HepG2 (cell line): ENCODE measurements around the gene KISS1R. TPM values are rescaled to one million over a fixed set of nuclear protein-coding genes. Genes with fewer than 3 reads are reported as not detected.

Experiments
- ATAC-seq: fragments of 200-7000 bp; cut with Tn5 transposase; 3 replicates; pipeline ENCODE4 v1.9.1; 2020; ENCODE audit warnings: mild to moderate bottlenecking, moderate library complexity
- BruUV-seq: library from RNA; stranded (reverse); fragments of 400-500 nt; replicated peaks from 2 replicates; lab custom pipeline; 2021; lab: Mats Ljungman, UMichigan
- CTCF ChIA-PET: fragments of 300-600 bp; formaldehyde crosslinking; extraction: SDS; loops from one replicate; lab custom pipeline; 2021; ENCODE audit warnings: low total read pairs, inconsistent platforms, low intra/inter-chr PET ratio; lab: Yijun Ruan, JAX
- POLR2A ChIA-PET: fragments of 350-600 bp; sonication (Branson Sonifier 250); formaldehyde crosslinking; loops from one replicate; lab custom pipeline; 2020; ENCODE audit warnings: antibody characterized with exemption, inconsistent platforms; lab: Yijun Ruan, JAX
- DNase-seq: peaks from one replicate; pipeline ENCODE4 v3.0.0-alpha.2; 2015; ENCODE audit warnings: low spot score
- FAIRE-seq: peaks from 3 replicates; lab custom pipeline; 2011; peaks lifted over from hg19 to GRCh38; lab: Jason Lieb, UNC
- H2AFZ ChIP-seq: one replicate; pipeline ENCODE4 v1.6.1; 2011; ENCODE audit warnings: low read length, inconsistent platforms
- H3K27ac ChIP-seq: fragments of 300-600 bp; 3 replicates; pipeline ENCODE4 v1.8.0; 2011; ENCODE audit warnings: mixed run types, mild to moderate bottlenecking, mixed read lengths, low read length, inconsistent platforms; ENCODE audit not compliant: insufficient read depth; ENCODE audit errors: extremely low read length
- H3K27me3 ChIP-seq, 2 experiments: fragments of 200-600 bp in 1 of 2; 2 replicates in 1 of 2; 3 replicates in 1 of 2; pipeline versions ENCODE4 v1.6.0 to v1.8.0; 2011; ENCODE audit warnings: low read length in 2 of 2, mild to moderate bottlenecking in 2 of 2, moderate library complexity in 2 of 2, inconsistent platforms in 1 of 2; ENCODE audit not compliant: insufficient read depth in 2 of 2, control insufficient read depth in 1 of 2
- H3K36me3 ChIP-seq, 2 experiments: fragments of 200-600 bp in 1 of 2; replicated peaks in 1 of 2; 2 replicates in 1 of 2; 3 replicates in 1 of 2; pipeline versions ENCODE4 v1.5.1 to v1.8.0; 2011; ENCODE audit warnings: low read length in 2 of 2, inconsistent platforms in 1 of 2; ENCODE audit not compliant: insufficient read depth in 2 of 2, control insufficient read depth in 1 of 2
- H3K4me1 ChIP-seq: 2 replicates; pipeline ENCODE4 v1.5.1; 2012; ENCODE audit warnings: low read length, inconsistent platforms; ENCODE audit not compliant: insufficient read depth
- H3K4me2 ChIP-seq: 2 replicates; pipeline ENCODE4 v1.6.0; 2011; ENCODE audit warnings: low read depth, low read length, inconsistent platforms
- H3K4me3 ChIP-seq, 3 experiments: fragments of 200-600 bp in 1 of 3; sonication (generic), shearing (Covaris generic) in 1 of 3; replicated peaks in 1 of 3; 2 replicates each; pipeline ENCODE4 v1.5.1; 2011 to 2016; ENCODE audit warnings: low read length in 3 of 3, inconsistent platforms in 2 of 3, low read depth in 2 of 3, mild to moderate bottlenecking in 2 of 3, control low read depth in 1 of 3, mixed read lengths in 1 of 3; ENCODE audit not compliant: insufficient read depth in 1 of 3
- H3K79me2 ChIP-seq: one replicate; pipeline ENCODE4 v1.6.1; 2011; ENCODE audit warnings: low read length, inconsistent platforms; ENCODE audit not compliant: insufficient read depth
- H3K9ac ChIP-seq: 2 replicates; pipeline ENCODE4 v1.6.0; 2011; ENCODE audit warnings: mild to moderate bottlenecking, low read depth, low read length, inconsistent platforms; ENCODE audit not compliant: insufficient read depth
- H3K9me3 ChIP-seq: 2 replicates; pipeline ENCODE4 v1.5.1; 2012; ENCODE audit warnings: mild to moderate bottlenecking, low read length
- H4K20me1 ChIP-seq: 2 replicates; pipeline ENCODE4 v1.6.0; 2011; ENCODE audit warnings: inconsistent platforms, mild to moderate bottlenecking, low read length, moderate library complexity; ENCODE audit not compliant: insufficient read depth
- HNRNPK ChIP-seq: fragments of 200-400 bp; formaldehyde crosslinking; IDR thresholded peaks from 2 replicates; pipeline ENCODE4 v1.6.1; 2018; ENCODE audit warnings: low read length, low read depth, moderate library complexity, mild to moderate bottlenecking; ENCODE audit not compliant: poor library complexity, severe bottlenecking
- KDM6A ChIP-seq: IDR thresholded peaks from 2 replicates; pipeline ENCODE4 v1.6.1; 2016; ENCODE audit warnings: low read depth
- MAZ ChIP-seq, 2 experiments: sonication (generic) in 1 of 2; formaldehyde crosslinking in 1 of 2; IDR thresholded peaks; 2 replicates each; pipeline versions ENCODE4 v1.5.0 to v1.6.1; 2012 to 2020; ENCODE audit warnings: low read depth in 2 of 2, mild to moderate bottlenecking in 2 of 2, borderline replicate concordance in 1 of 2, improper control_type of control experiment in 1 of 2, low read length in 1 of 2, missing genetic modification reagents in 1 of 2, moderate library complexity in 1 of 2
- MYNN ChIP-seq: sonication (generic); formaldehyde crosslinking; IDR thresholded peaks from 2 replicates; pipeline ENCODE4 v1.4.0; 2020; ENCODE audit warnings: mild to moderate bottlenecking, low read depth, missing genetic modification reagents
- NFRKB ChIP-seq: fragments of 450-650 bp; IDR thresholded peaks from 2 replicates; pipeline ENCODE4 v1.6.1; 2017
- RFX1 ChIP-seq: fragments of 450-650 bp; IDR thresholded peaks from 2 replicates; pipeline ENCODE4 v1.6.1; 2017
- SOX5 ChIP-seq: IDR thresholded peaks from 2 replicates; pipeline ENCODE4 v1.6.1; 2016; ENCODE audit warnings: borderline replicate concordance
- SOX6 ChIP-seq, 2 experiments: fragments of 450-650 bp in 1 of 2; sonication (generic) in 1 of 2; formaldehyde crosslinking in 1 of 2; IDR thresholded peaks; 2 replicates each; pipeline versions ENCODE4 v1.4.0 to v1.6.1; 2017 to 2020; ENCODE audit warnings: antibody characterized with exemption in 1 of 2, mild to moderate bottlenecking in 1 of 2, missing genetic modification reagents in 1 of 2
- TEAD2 ChIP-seq: sonication (generic); formaldehyde crosslinking; IDR thresholded peaks from 2 replicates; pipeline ENCODE4 v1.9.0; 2021; ENCODE audit warnings: missing genetic modification reagents
- ZBTB38 ChIP-seq: sonication (generic); formaldehyde crosslinking; IDR thresholded peaks from 2 replicates; pipeline ENCODE4 v1.5.1; 2020; ENCODE audit warnings: mild to moderate bottlenecking, missing genetic modification reagents
- WGBS: methylation state at CpG from one replicate; pipeline ENCODE4 v1.1.6; 2017; ENCODE audit warnings: low lambda C conversion rate; 5-methylcytosine and 5-hydroxymethylcytosine counted together
- in situ Hi-C: cut with HindIII; loops from 2 replicates; pipeline ENCODE4 v1.10.0; 2017; ENCODE audit warnings: low pct_unique_long_range_greater_than_20kb; ENCODE audit not compliant: extremely low pct_ligation_motif_present
- intact Hi-C: fragments of 100-400 bp; cut with micrococcal nuclease; formaldehyde crosslinking; loops from one replicate; pipeline ENCODE4 v1.10.0; 2022; ENCODE audit not compliant: unreplicated experiment
- polyA plus RNA-seq, 8 experiments: library from polyadenylated mRNA; depleted of rRNA in 3 of 8; stranded (reverse) in 7 of 8; unstranded in 1 of 8; fragments of >200 nt; fragmentation: Illumina TruSeq in 4 of 8; extraction: Trizol in 4 of 8; gene quantifications; 2 replicates each; pipeline versions ENCODE4 v1.2.1 to v1.2.3, GENCODE V29; 2011 to 2016; ENCODE audit warnings: low read depth in 4 of 8, missing spikeins in 1 of 8, mixed read lengths in 1 of 8; ENCODE audit not compliant: insufficient read depth in 1 of 8
- total RNA-seq, 5 experiments: library from RNA; depleted of rRNA; stranded (reverse); fragments of >200 nt; fragmentation: Illumina TruSeq; extraction: Trizol; gene quantifications; 2 replicates each; pipeline ENCODE4 v1.2.3, GENCODE V29; 2016; ENCODE audit warnings: low read depth in 1 of 5

Gene KISS1R
- total and polyA plus RNA-seq, 2 of the 13 experiments (the other 11 are each of a cell fraction or from before 2014, with no cell fraction given), result 1.1 to 10.2 TPM

GRCh38 chr19:870963-871401 lies 46.2 kb upstream of the KISS1R start:
- H3K4me2 ChIP-seq, result no peak overlapping the region
- H3K9me3 ChIP-seq, result no peaks in the 10 kb centered on the region
- ATAC-seq (no peak), DNase-seq (no peak), FAIRE-seq (no peak)
- H3K4me3 ChIP-seq, result no peak overlapping the region
- intact Hi-C loops, result no loop called here
- TF ChIP-seq SOX5 (no peak), KDM6A (CRISPR knock-in tag) (no peak), MYNN (CRISPR knock-in tag) (0 out of 2 replicates have a peak, but pooled peaks have one; percentile 15)
- H4K20me1 ChIP-seq, result no peaks in the 10 kb centered on the region
- peaks cover 3 to 12% of the 10 kb centered on the region in 2 experiments; a peak in 3 of 5 replicates for H3K36me3 ChIP-seq
- POLR2A ChIA-PET, result no interaction called here
- no peak overlapping the region for H2AFZ ChIP-seq
- CTCF ChIA-PET, result no interaction called here
- 97% methylated on average over 17 of the region's 28 CpGs for WGBS
- BruUV-seq, result no TSS peak
- peak overlapping the region; percentile 40 for H3K27ac ChIP-seq
- no peaks in the 10 kb centered on the region for H3K4me1 ChIP-seq
- H3K79me2 ChIP-seq, result no peaks in the 10 kb centered on the region
- in situ Hi-C loops, result no loop called here
- H3K27me3 ChIP-seq, result no peaks in the 10 kb centered on the region
- no peak overlapping the region for H3K9ac ChIP-seq

- intact Hi-C loops (no loop called here), in situ Hi-C loops (no loop called here)
- ChIA-PET POLR2A (no interaction called here), CTCF (no interaction called here)
- H3K79me2 ChIP-seq, result no peaks in the 10 kb centered on the region
- no peaks in the 10 kb centered on the region for H3K4me1 ChIP-seq
- H3K27me3 ChIP-seq, result no peaks in the 10 kb centered on the region
- ATAC-seq, result peak; percentile 66
- H3K9ac ChIP-seq, result no peak overlapping the region
- H3K27ac ChIP-seq, result peak overlapping the region; percentile 40
- H3K36me3 ChIP-seq, result peaks cover 5 to 12% of the 10 kb centered on the region in 2 experiments; a peak in 3 of 5 replicates
- H3K4me2 ChIP-seq, result no peak overlapping the region
- DNase-seq, result peak; percentile 44
- 80% methylated on average over 29 of the region's 33 CpGs for WGBS
- no peaks in the 10 kb centered on the region for H3K9me3 ChIP-seq
- no peak for FAIRE-seq
- no TSS peak for BruUV-seq
- H3K4me3 ChIP-seq, result no peak overlapping the region
- TF ChIP-seq TEAD2 (no peak), HNRNPK (peak; percentile 78), RFX1 (no peak), MYNN (CRISPR knock-in tag) (peak; percentile 56; the same call in 1 of the 2 replicates), NFRKB (no peak), ZBTB38 (CRISPR knock-in tag) (peak; percentile 88), SOX6 (IDR thresholded peaks at IDR 0.05) (no peak), SOX6 (CRISPR knock-in tag; IDR thresholded peaks at IDR 0.05) (no peak), MAZ (IDR thresholded peaks at IDR 0.05; ENCODE audit: borderline replicate concordance, low read depth, low read length) (peak; percentile 66; the same call in 1 of the 2 replicates), MAZ (CRISPR knock-in tag; IDR thresholded peaks at IDR 0.05; ENCODE audit: low read depth) (no peak)
- no peak overlapping the region for H2AFZ ChIP-seq
- no peaks in the 10 kb centered on the region for H4K20me1 ChIP-seq
These were observed 45.5 kb upstream of the KISS1R start for GRCh38 chr19:871446-872265.
